HFFc6 (cell line): ENCODE data around the gene UIMC1. TPM values are rescaled to one million over a fixed set of nuclear protein-coding genes. Genes with fewer than 3 reads are reported as not detected.

Experiments
- DNase-seq: peaks from one replicate; pipeline ENCODE4 v3.0.0-alpha.2; 2018
- H3K27ac Mint-ChIP-seq: 2 replicates; pipeline ENCODE4 v1.8.0; 2020; ENCODE audit warnings: mild to moderate bottlenecking, mixed read lengths
- H3K27me3 Mint-ChIP-seq: 2 replicates; pipeline ENCODE4 v1.8.0; 2021; ENCODE audit warnings: mild to moderate bottlenecking, moderate library complexity, mixed read lengths; ENCODE audit not compliant: insufficient read depth
- H3K36me3 Mint-ChIP-seq: 2 replicates; pipeline ENCODE4 v1.8.0; 2021; ENCODE audit warnings: low read depth, mixed read lengths
- H3K4me1 Mint-ChIP-seq: 2 replicates; pipeline ENCODE4 v1.8.0; 2020; ENCODE audit warnings: low read depth, mixed read lengths
- H3K4me3 Mint-ChIP-seq: 2 replicates; pipeline ENCODE4 v1.8.0; 2020; ENCODE audit warnings: mild to moderate bottlenecking, moderate library complexity, mixed read lengths
- H3K9me3 Mint-ChIP-seq: 2 replicates; pipeline ENCODE4 v1.8.0; 2020; ENCODE audit warnings: mild to moderate bottlenecking, mixed read lengths
- CTCF ChIP-seq: fragments of 200-600 bp; sonication (generic); IDR thresholded peaks from 2 replicates; pipeline ENCODE4 v1.5.0; 2021; ENCODE audit warnings: antibody characterized with exemption, mild to moderate bottlenecking
- total RNA-seq, 6 experiments: library from RNA; stranded (reverse); fragmentation: NEBNext Ultra II Directional; extraction: Animal tissue kit (Norgen Biotek cat#: 25700); gene quantifications; 2 replicates in 1 of 6; 3 replicates in 5 of 6; pipeline ENCODE4 v1.2.3, GENCODE V29; 2021

The UIMC1 gene
- total RNA-seq, 6 experiments from 2014 or later = 19.8 to 34.4 (median 23.6) TPM

DNA sequence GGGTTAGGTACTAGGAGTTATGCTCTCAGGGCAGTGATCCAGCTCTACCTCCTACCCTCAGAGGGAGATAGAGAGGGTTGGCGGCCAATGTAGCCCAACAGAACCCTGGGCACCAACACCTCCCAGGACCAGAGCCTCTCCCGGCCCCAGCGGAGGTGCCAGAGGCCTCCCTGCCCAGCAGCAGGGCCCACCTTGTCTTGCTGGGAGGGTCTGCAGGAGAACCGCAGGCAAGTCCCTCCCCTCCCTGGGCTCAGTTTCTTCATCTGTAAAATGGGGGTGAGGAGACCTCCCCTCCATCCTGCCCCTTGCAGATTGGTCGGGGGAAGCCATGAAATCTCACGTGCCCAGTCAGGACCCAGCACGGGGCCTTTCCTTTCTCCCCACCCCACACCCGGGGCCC is 141.8 kb downstream of the UIMC1 start:
- Mint-ChIP-seq H3K36me3 (no peaks in the 10 kb centered on the region), H3K27me3 (peaks cover 48% of the 10 kb centered on the region), H3K9me3 (no peaks in the 10 kb centered on the region), H3K4me1 (no peaks in the 10 kb centered on the region), H3K27ac (no peak overlapping the region), H3K4me3 (no peak overlapping the region)
- no peak for TF ChIP-seq CTCF
- DNase-seq = no peak

DNA sequence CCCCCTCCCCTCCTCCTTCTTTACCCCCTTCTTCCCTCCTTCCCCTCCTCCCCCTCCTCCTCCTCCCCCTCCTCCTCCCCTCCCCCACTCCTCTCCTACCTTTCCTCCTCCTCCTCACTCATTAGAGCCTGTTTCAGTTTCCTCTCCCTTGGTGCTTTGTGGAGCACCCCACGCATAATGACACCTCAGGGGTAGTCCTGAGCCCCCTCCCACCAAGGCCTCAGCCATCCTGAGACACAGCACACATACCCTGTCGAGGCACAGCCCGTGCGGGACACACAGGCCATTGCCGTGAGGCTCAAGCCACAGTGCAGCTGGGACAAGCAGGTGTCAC is 142.8 kb downstream of the UIMC1 start:
- no peaks in the 10 kb centered on the region for H3K9me3 Mint-ChIP-seq
- H3K27me3 Mint-ChIP-seq = peaks cover 48% of the 10 kb centered on the region
- H3K36me3 Mint-ChIP-seq = no peaks in the 10 kb centered on the region
- no peak overlapping the region for H3K4me3 Mint-ChIP-seq
- no peak for DNase-seq
- no peaks in the 10 kb centered on the region for H3K4me1 Mint-ChIP-seq
- no peak for TF ChIP-seq CTCF
- no peak overlapping the region for H3K27ac Mint-ChIP-seq

- Mint-ChIP-seq H3K9me3 (no peaks in the 10 kb centered on the region), H3K4me1 (no peaks in the 10 kb centered on the region), H3K4me3 (no peak overlapping the region), H3K36me3 (no peaks in the 10 kb centered on the region), H3K27ac (no peak overlapping the region), H3K27me3 (peaks cover 51% of the 10 kb centered on the region)
- DNase-seq = no peak
- TF ChIP-seq CTCF = no peak
These were observed 143.4 kb downstream of the UIMC1 start for GRCh38 chr5:176863041-176863764.

- no peak overlapping the region for H3K4me3 Mint-ChIP-seq
- no peaks in the 10 kb centered on the region for H3K36me3 Mint-ChIP-seq
- peaks cover 53% of the 10 kb centered on the region for H3K27me3 Mint-ChIP-seq
- H3K9me3 Mint-ChIP-seq = no peaks in the 10 kb centered on the region
- no peak for DNase-seq
- no peak for TF ChIP-seq CTCF
- no peaks in the 10 kb centered on the region for H3K4me1 Mint-ChIP-seq
- no peak overlapping the region for H3K27ac Mint-ChIP-seq
These were observed 144.1 kb downstream of the UIMC1 start for GRCh38 chr5:176862330-176862995.

- Mint-ChIP-seq H3K27ac (no peak overlapping the region), H3K4me3 (no peak overlapping the region), H3K36me3 (no peaks in the 10 kb centered on the region), H3K9me3 (no peaks in the 10 kb centered on the region), H3K27me3 (peaks cover 51% of the 10 kb centered on the region), H3K4me1 (no peaks in the 10 kb centered on the region)
- DNase-seq = no peak
- no peak for TF ChIP-seq CTCF
These were observed 145.3 kb downstream of the UIMC1 start for GRCh38 chr5:176861276-176861675.
